Fibroblast of peridontal ligament (primary cell): Measurements from ENCODE around the gene LARP7.
A peak's percentile ranks its signal among the peaks of the same experiment; 100 is the strongest.
"Not testable (repeated sequence)": the region's sequence is repeated elsewhere in the genome, so short reads cannot be mapped to it uniquely, and the experiment has no call there.

Experiments used
- DNase-seq: peaks from one replicate; pipeline ENCODE4 v3.0.0-alpha.2; 2010; ENCODE audit errors: extremely low read depth

The LARP7 gene

DNA sequence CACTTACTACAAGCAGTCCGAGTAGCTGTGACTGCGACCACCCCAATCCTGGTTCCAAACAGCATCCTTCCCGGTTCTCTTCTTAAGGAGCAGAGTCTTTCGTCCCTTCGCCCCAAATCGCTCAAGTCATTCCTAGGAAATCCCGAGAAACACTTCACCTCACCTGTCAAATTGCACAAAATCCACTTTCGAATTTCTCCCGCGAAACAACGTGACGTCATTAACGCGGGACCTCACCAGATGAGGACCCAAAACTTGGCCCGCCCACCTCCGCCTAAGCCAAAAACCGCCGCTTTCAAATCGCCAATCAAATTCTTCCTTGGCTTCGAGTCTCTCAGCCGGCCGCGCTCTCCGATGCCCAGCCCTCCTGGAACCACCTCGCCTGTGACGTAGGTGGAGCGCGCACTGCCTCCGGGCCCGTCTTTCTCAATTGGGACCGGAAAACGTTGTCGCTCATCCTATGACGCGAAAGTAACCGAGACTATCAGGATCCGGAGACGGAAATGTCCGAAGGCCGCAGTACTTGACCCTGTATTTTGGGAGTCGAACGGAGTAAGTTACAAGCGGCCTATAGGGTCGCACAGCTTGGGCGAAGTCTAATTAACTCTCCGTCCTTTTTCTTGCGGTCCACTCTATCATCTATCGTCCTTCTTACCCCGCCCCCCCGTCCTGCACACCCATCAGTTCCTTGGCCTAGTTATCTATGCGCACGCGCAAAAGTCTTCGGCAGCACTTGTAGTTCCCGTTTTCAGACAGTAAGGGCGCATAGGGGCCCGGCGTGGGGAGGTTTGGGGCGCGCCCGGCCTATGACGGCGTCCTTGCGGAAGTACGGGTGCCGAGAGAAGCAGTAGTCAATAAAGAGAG is at the start of gene LARP7, which contains the start of gene ZGRF1:
Gene LARP7 (plus strand): TSS at position 456 of the 864 bp plus-strand sequence. CDS start 7,527 bp downstream, outside the sequence.
Gene ZGRF1 (minus strand): TSS at position 222 of the 864 bp plus-strand sequence. CDS start 3,733 bp downstream, outside the sequence.
- DNase-seq: peak; percentile 100

DNA sequence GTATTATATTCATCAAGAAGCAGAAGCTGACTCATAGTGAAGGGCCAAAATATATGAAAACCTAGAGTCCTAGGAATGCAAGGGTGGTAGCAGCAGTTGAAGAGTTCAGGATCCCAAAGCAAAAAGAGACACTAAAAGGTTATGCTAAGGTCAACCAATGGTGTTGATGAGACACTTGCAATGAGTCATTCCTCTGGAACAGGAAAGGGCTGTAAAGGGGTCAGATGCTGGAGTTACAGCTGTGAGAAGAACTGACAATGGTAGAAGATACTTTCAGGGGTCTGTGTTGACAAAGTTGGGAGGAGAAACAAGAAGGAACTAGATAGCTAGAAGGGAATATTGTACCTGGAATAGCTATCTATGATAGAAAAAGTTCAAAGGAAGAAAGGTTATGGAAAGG is 47.7 kb upstream of the LARP7 start:
- peak; percentile 23 for DNase-seq

DNA sequence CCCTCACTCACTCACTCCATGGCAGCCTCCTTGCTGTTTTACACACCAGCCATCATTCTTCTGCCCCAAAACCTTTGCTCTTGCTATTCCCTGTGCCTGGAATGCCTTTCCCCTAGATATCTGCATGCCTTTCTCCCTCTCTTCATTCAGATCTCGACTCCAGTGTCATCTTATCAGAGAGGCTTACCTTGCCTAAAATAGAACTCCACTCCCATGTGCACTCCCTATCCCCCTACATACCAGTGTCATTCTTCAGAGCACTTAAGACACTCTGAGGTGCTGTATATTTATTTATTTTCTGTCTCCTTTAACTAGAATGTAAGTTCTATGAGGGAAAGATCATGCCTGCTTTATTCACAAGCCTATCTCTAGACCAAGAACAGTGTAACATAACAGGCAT is 45.4 kb upstream of the LARP7 start:
- no peak for DNase-seq

DNA sequence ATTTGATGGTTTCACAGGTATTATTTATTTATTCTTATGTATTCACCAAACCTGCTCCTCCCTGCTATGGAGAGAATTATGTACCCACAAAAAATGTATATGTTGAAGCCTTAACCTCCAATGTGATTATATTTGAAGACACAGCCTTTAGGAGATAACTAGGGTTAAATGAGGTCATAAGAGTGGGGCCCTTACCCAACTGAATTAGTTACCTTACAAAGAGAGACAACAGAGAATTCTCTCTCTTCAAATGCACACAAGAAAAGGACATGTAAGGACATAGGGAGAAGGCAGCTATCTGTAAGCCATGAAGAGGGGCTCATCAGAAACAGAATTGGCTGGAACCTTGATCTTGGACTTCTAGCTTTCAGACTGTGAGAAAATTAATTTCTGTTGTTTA is 44.2 kb upstream of the LARP7 start:
- no peak for DNase-seq

DNA sequence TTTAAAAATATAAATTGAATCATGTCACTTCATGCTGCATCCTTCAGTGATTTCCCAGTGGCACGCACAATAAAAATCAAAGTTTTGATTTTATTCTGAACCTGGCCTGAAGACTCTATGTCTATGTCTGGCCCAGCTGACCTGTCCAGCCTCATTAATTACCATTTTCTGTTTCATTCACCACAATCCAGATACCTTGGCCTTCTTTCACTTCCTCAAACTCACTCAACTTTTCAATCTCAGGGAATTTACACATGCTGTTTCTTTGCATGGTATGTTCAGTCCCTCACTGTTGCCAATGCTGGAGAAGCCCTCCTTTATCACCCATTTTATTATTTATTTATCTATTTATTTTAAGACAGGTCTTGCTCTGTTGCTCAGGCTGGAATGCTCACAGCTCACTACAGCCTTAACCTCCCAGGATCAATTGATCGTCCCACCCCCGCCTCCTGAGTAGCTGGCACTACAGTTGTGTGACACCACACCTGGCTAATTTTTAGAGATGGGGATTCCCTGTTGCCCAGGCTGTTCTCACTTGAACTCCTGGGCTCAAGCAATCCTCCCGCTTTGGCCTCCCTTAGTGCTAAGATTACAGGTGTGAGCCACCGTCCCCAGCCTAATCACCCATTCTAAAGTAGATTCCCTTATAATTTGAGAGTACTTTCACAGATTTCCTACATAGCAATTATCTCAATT is 43.4 kb upstream of the LARP7 start:
- no peak for DNase-seq

DNA sequence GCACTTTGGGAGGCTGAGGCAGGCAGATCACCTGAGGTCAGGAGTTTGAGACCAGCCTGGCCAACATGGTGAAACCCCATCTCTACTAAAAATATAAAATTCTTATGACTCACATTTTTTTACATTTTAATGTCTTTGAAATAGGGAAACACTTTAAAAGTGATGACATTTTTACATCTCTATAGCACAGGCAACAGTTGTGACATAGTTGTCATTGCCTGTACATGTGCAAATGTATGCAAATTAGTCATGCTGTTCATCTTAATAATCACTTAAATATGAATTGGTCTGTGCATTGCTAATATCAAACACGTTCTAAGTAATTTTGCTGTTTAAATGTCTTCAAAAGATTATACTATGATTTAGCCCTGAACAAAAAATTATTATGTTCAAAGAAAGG is 42.0 kb upstream of the LARP7 start:
- no peak for DNase-seq

DNA sequence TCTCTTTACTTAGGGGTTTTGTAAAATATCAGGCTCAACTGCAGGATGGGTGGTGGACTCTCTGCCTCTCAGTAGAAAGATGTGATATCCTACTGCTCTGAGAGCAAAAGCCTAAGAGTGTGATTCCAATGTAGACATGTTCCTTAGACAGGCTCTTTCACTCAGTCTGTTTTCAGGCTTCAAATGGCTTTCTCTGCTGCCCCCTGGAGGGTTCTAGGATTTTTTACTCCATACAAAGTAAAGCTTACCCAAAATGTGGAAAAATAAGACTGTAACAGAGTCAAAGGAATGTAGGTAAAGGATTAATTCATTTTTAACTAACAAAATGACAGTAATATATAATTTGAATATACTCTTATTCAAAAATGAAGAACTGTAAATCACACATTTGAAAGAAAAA is 32.4 kb upstream of the LARP7 start:
- peak; percentile 83 for DNase-seq

DNA sequence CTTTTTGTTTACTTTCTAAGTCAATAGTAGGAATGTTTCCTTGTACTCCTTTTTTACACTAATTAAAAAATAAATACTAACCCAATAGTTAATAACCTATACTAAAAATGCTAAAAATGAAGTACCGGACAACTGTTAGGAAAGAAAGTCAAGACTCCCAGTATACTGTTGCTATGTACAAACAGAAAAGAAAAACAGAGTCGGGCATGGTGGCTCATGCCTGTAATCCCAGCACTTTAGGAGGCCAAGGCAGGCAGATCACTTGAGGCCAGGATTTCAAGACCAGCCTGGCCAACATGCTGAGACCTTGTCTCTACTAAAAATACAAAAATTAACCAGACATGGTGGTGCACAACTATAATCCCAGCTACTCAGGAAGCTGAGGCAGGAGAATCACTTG is 24.1 kb upstream of the LARP7 start:
- not testable (repeated sequence) for DNase-seq

DNA sequence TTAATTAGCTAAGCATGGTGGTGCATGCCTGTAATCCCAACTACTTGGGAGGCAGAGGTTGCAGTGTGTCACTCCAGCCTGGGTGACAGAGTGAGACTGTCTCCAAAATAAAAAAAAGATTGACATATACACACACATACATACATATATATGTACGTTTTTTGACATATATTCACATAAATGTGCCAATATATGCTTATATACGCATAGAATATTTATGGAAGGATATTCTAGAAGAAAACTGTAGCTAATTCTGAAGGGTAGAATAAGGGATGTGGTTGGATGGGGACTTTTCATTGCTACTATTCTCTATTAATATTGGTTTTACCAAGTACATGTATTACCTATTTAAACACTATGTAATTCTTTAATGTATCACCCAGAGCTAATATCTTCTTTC is 20.0 kb upstream of the LARP7 start:
- DNase-seq: no peak

DNA sequence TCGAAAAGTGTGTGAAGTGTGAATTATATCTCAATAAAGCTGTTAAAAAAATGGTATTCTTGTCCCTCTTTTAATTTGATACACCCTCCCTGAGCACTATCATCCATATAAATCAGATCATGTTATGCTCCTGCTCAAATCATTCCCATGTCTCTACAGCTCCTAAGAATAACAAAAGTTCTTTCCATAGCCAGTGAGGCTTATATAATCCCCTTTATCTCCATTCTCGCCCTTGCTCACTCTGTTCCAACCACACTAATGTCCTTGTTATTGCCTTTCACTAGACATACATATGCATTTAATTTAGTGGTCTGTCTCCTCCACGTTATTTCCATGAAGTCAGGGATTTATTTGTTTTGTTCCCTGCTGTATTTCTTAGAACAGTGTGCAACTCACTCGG is 10.7 kb upstream of the LARP7 start:
- DNase-seq: no peak

DNA sequence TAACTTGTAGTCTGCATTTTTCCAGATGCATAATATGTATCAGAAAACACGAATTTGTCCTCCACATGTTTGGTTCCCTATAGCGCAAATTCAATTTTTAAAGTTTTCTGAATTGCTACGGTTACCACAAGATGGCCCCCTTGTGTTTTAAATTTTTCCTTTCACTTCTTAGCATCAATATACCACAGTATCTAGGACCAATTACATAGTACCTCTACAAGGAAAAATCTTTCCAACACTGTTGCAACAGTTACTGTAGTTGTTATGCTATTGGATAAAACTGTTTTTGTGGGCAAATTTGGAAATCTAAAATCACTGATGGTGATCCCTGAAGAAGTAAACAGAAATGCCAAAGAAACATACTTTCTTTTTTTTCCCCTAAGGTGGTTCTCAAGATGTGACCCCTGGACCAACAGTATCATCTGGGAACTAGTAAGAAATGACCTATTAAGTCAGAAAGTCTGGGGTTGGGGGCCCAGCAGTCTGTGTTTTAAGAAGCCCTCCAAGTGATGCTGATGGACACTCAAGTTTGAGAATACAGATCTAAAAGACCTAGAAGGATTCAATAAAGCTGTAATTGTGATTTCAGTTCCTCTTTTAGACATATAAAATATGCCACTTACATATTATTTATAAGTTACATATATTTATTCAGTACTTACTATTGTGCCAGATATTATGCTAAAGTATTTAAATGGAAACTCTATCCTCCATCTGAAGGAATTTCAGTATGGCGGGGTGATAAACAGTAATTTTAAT is 3.3 kb upstream of the LARP7 start:
- peak; percentile 76 for DNase-seq

DNA sequence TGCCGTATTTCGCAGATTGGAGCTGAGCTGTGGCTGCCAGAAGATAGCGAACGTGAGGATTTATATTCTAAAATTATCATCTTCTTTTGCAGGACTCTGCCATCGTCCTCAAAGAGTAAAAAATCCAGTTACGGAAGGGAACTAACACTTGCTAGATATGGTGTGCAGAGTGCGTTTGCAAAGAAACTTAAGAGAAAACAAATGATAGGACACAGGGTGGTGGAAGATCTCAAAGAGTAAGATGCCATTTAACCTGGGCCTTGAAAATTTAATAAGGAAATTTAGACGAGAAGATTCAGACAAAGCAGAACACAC is 566 bp downstream of the LARP7 start:
- DNase-seq: no peak

DNA sequence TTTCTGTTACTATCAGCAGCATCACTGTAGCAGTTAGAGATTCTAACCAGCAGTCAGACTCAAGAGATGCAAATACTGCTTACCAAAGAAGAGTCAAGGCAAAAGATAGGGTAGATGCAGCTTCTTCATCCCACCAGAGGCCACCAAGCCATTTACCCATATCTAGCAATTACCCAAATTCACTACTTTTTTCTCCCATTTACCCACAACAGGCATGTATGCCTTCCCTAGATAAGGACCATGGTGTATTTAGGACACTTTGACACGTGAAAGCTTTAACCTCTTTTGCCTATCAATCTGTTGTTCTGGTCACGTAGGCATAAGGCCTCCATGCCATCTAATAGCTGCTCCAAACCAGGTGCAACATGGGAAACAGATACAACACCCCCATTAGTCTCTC is 5.6 kb downstream of the LARP7 start:
- no peak for DNase-seq

DNA sequence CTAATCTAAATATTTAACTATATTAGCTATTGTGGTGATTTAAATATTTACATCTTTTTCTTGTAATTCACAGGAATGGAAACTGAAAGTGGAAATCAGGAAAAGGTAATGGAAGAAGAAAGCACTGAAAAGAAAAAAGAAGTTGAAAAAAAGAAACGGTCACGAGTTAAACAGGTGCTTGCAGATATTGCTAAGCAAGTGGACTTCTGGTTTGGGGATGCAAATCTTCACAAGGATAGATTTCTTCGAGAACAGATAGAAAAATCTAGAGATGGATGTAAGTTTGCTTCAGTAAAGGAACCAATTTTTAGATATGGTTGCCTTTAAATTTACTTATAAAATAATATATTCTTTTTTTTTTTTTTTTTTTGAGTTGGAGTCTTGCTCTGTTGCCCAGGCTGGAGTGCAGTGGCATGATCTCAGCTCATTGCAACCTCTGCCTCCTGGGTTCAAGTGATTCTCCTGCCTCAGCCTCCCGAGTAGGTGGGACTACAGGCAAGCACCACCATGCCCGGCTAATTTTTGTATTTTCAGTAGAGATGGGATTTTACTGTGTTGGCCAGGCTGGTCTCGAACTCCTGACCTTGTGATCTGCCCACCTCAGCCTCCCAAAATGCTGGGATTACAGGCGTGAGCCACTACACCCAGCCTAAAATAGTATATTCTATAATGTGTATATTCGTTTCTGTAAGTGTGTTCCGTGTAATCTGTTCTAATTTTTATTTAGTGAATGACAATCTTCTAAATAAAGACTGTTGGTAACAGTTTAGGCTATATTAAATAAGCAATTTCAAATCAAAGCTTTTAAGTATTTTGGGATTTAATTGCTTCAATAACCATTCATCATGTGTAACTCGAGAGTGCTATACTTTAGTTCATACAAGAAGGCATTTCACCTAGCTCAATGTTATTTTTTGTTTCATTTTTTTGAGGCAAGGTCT is 7.9 kb downstream of the LARP7 start:
- DNase-seq: not testable (repeated sequence)

DNA sequence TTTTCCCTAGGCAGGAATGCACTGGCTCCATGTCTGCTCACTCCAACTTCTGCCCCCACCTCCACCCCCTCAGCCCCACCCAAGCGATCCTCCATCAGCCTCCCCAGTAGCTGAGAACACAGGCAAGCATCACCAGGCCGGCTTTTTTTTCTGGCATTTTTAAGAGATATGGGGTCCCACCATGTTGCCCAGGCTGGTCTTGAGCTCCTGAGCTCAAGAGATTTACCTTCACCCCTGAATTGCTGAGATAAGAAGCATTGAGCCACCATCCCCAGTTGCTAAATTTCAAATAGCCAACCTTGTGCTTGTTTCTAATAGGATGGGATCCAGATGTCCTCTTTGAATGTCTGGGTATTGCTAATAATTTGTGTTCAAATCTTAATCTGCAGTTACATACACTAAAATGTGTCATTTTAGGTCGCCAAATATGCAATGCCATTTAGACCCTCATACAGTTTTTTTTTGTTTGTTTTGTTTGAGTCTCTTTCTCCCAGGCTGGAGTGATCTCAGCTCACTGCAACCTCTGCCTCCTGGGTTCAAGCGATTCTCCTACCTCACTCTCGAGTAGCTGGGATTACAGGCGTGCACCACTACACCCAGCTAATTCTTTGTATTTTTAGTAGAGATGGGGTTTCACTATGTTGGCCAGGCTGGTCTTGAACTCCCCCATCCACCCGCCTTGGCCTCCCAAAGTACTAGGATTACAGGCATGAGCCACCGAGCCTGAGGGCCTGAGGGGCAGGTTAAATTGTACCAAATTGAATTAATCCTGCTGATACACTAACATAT is 8.8 kb downstream of the LARP7 start:
- DNase-seq: no peak

DNA sequence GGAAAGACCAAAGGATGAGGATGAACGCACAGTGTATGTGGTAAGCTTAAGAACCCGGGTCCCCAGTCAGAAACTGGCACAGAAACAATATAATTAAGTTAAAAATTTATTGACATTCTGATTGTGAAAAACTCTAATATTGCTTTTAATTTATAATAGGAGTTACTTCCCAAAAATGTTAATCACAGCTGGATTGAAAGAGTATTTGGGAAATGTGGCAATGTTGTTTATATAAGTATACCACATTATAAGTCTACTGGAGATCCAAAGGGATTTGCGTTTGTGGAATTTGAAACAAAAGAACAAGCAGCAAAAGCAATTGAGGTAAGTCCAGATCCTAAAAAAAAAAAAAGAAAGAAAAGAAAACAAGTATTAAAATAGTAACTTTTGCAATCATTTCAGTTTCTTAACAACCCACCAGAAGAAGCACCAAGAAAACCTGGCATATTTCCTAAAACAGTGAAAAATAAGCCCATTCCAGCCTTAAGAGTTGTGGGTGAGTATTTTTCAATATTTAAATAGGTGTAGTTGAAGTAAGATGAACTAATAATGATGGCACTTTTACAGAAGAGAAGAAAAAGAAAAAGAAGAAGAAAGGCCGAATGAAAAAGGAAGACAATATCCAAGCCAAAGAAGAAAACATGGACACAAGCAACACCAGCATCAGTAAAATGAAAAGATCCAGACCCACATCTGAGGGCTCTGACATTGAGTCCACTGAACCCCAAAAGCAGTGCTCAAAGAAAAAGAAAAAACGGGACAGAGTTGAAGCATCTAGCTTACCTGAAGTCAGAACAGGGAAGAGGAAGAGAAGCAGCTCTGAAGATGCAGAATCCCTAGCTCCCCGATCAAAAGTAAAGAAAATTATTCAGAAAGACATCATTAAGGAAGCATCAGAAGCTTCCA is 9.9 kb downstream of the LARP7 start:
- peak; percentile 25 for DNase-seq

DNA sequence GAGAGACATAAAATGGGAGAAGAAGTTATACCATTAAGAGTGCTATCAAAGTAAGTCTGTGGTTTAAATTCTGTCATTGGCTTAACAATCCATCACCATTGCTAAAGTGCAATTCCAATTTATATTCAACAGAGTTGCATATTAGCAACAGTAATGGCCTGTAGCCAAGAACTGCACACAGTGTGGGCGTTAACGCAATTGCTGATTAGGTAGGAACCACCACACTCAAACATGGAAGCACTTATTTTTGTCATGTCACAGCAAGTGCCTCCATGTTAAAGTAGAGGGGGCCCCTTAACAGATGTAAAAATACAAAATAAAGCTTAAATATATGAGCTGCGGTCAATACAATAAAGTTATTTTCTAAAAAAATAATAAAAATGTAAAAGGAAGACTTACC is 10.8 kb downstream of the LARP7 start:
- no peak for DNase-seq

DNA sequence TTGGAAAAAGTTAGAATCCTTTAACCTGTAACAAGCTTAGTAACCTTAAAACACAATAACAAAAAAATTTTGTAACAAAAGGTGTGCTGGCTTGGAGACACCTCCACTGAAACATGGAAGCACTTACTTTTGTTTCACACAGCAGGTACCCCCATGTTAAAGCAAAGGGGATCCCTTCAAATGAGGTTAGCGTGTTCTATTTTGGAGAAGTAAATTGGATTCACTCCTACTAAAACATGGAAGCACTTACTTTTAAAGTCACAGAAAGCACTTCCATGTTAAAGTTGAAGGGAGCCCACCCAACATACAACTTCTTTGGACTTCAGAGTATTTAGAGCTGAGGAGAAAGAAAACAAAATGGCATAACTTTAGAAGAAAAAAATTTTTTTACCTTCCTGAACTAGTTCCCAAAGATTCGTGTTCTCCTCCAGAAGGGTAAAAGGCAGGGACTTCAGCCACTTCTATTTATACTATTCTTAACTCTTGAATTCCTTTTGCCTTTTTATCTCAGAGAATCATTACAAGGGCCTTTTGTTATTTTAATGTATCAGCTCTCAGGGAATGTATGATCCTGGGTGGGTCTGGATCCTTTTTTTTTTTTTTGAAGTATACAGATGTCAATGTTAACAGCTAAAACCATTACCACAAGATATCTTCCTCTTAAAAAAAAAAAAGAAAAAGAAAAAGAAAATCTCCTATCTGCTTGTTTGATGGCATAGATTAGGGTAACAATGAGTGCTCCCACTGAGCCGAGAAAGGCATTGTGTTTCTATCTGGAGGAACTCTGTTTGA is 11.5 kb downstream of the LARP7 start:
- DNase-seq: no peak

DNA sequence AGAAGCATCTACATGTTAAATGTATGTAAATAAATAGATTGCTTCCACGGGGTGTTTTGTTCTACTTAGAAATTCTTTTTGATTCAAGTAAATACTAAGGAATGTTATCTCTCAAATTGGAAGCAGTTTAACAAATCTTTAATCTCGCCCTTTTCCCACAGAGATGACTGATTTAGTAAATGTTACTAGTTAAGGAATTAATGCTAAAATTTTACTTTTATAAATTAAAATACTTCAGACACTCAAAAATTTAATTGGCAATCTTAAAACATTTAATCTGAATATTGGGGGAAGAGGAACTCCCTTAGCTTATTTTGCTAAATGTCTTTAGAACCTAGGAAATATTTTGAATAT is 12.1 kb downstream of the LARP7 start:
- DNase-seq: no peak
